SK-N-SH treated with all-trans-retinoic acid at 6 μM for 48 hours (cell line): Measurements from ENCODE around the gene MICAL1.
A peak's percentile ranks its signal among the peaks of the same experiment; 100 is the strongest.

ENCODE experiments used
- ATAC-seq: fragments of 200-7000 bp; cut with Tn5 transposase; 3 replicates; pipeline ENCODE4 v1.9.1; 2020; ENCODE audit warnings: mild to moderate bottlenecking, moderate library complexity
- ARNTL ChIP-seq: fragments of 450-650 bp; formaldehyde crosslinking; IDR thresholded peaks from 2 replicates; pipeline ENCODE4 v1.5.0; 2020; ENCODE audit warnings: low read depth, mild to moderate bottlenecking, moderate library complexity, borderline replicate concordance
- BACH2 ChIP-seq: fragments of 250-450 bp; sonication (Bioruptor Pico); IDR thresholded peaks from 2 replicates; pipeline ENCODE4 v1.9.0; 2021; ENCODE audit warnings: mild to moderate bottlenecking, borderline replicate concordance
- CSDC2 ChIP-seq: fragments of 250-450 bp; sonication (Bioruptor Pico); IDR thresholded peaks from 2 replicates; pipeline ENCODE4 v1.5.0; 2020; ENCODE audit warnings: mild to moderate bottlenecking, moderate library complexity
- CSRNP3 ChIP-seq: fragments of 250-450 bp; sonication (Bioruptor Pico); IDR thresholded peaks from 2 replicates; pipeline ENCODE4 v1.5.1; 2021; ENCODE audit warnings: mild to moderate bottlenecking, moderate library complexity
- ESRRG ChIP-seq: fragments of 250-450 bp; sonication (Bioruptor Pico); IDR thresholded peaks from 2 replicates; pipeline ENCODE4 v1.6.1; 2021; ENCODE audit warnings: mild to moderate bottlenecking
- GLIS3 ChIP-seq: fragments of 250-450 bp; sonication (Bioruptor Pico); IDR thresholded peaks from 2 replicates; pipeline ENCODE4 v1.5.0; 2020; ENCODE audit warnings: mild to moderate bottlenecking, moderate library complexity
- ISL1 ChIP-seq: fragments of 250-450 bp; sonication (Bioruptor Pico); IDR thresholded peaks from 2 replicates; pipeline ENCODE4 v2.1.2; 2022; ENCODE audit warnings: mild to moderate bottlenecking, moderate library complexity
- OSR1 ChIP-seq: fragments of 250-450 bp; sonication (Bioruptor Pico); IDR thresholded peaks from 2 replicates; pipeline ENCODE4 v1.8.0; 2022; ENCODE audit warnings: moderate library complexity, mild to moderate bottlenecking, inconsistent platforms
- RARB ChIP-seq: fragments of 250-450 bp; sonication (Bioruptor Pico); IDR thresholded peaks from 2 replicates; pipeline ENCODE4 v1.8.0; 2021; ENCODE audit warnings: mild to moderate bottlenecking, moderate library complexity
- SNAI2 ChIP-seq: fragments of 250-450 bp; sonication (Bioruptor Pico); IDR thresholded peaks from 2 replicates; pipeline ENCODE4 v1.5.0; 2020; ENCODE audit warnings: mild to moderate bottlenecking, moderate library complexity
- TOX ChIP-seq: fragments of 250-450 bp; sonication (Bioruptor Pico); IDR thresholded peaks from 2 replicates; pipeline ENCODE4 v1.8.0; 2021; ENCODE audit warnings: mild to moderate bottlenecking, moderate library complexity, borderline replicate concordance
- TSHZ2 ChIP-seq: fragments of 250-450 bp; sonication (Bioruptor Pico); IDR thresholded peaks from 2 replicates; pipeline ENCODE4 v1.5.0; 2020; ENCODE audit warnings: mild to moderate bottlenecking, moderate library complexity
- ZC3H10 ChIP-seq: fragments of 250-450 bp; sonication (Bioruptor Pico); IDR thresholded peaks from 2 replicates; pipeline ENCODE4 v1.5.1; 2021; ENCODE audit warnings: mild to moderate bottlenecking, moderate library complexity
- ZFP3 ChIP-seq: fragments of 250-450 bp; sonication (Bioruptor Pico); IDR thresholded peaks from 2 replicates; pipeline ENCODE4 v1.5.0; 2020; ENCODE audit warnings: mild to moderate bottlenecking, moderate library complexity
- ZFP30 ChIP-seq: fragments of 450-650 bp; formaldehyde crosslinking; IDR thresholded peaks from 2 replicates; pipeline ENCODE4 v1.5.0; 2022; ENCODE audit warnings: mild to moderate bottlenecking, moderate library complexity
- ZNF565 ChIP-seq: fragments of 450-650 bp; formaldehyde crosslinking; conservative IDR thresholded peaks from 2 replicates; pipeline ENCODE4 v1.5.0; 2020; ENCODE audit warnings: low read depth, mild to moderate bottlenecking, moderate library complexity
- ZNF70 ChIP-seq: fragments of 450-650 bp; formaldehyde crosslinking; IDR thresholded peaks from 2 replicates; pipeline ENCODE4 v1.5.0; 2020; ENCODE audit warnings: mild to moderate bottlenecking, moderate library complexity
- ZNF8 ChIP-seq: fragments of 450-650 bp; formaldehyde crosslinking; IDR thresholded peaks from 2 replicates; pipeline ENCODE4 v1.5.0; 2020; ENCODE audit warnings: mild to moderate bottlenecking, moderate library complexity
- TF ChIP-seq, protein P1 (sequence below): fragments of 250-450 bp; sonication (Bioruptor Pico); IDR thresholded peaks from 2 replicates; pipeline ENCODE4 v1.5.1; 2020; ENCODE audit warnings: low read depth, mild to moderate bottlenecking, moderate library complexity
- TF ChIP-seq, protein P2 (sequence below): fragments of 250-450 bp; sonication (Bioruptor Pico); IDR thresholded peaks from 2 replicates; pipeline ENCODE4 v1.8.0; 2021; ENCODE audit warnings: low read depth, mild to moderate bottlenecking, moderate library complexity, borderline replicate concordance

The MICAL1 gene

DNA sequence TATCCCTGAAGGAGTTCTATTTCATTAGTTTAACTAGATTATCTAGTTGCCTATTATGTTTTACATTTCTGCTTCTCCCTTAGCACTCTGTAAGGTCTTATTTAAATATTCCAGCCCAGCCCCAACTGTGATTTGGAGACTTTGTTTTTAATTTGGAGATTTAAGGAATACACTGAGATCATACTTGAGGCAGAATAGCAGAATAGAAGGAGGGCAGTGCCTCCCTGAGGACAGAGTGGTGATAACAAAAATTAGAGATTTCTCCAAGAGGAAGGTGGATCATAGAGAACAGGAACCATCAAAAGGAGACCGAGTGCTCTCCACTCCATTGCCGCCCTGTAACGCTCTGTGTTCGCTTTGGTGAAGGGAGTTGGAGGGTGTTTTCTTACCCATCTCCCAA, 58.6 kb downstream of the MICAL1 start:
- TF ChIP-seq, protein P1, sequence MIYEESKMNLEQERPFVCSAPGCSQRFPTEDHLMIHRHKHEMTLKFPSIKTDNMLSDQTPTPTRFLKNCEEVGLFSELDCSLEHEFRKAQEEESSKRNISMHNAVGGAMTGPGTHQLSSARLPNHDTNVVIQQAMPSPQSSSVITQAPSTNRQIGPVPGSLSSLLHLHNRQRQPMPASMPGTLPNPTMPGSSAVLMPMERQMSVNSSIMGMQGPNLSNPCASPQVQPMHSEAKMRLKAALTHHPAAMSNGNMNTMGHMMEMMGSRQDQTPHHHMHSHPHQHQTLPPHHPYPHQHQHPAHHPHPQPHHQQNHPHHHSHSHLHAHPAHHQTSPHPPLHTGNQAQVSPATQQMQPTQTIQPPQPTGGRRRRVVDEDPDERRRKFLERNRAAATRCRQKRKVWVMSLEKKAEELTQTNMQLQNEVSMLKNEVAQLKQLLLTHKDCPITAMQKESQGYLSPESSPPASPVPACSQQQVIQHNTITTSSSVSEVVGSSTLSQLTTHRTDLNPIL (CRISPR knock-in tag), result no peak
- TF ChIP-seq ZFP30 (CRISPR knock-in tag), result no peak
- TF ChIP-seq ZNF565 (CRISPR knock-in tag), result no peak
- TF ChIP-seq ISL1 (CRISPR knock-in tag), result no peak
- no peak for TF ChIP-seq ZC3H10 (CRISPR knock-in tag)
- no peak for TF ChIP-seq ZNF8 (CRISPR knock-in tag)
- no peak for TF ChIP-seq RARB (CRISPR knock-in tag)
- TF ChIP-seq OSR1 (CRISPR knock-in tag), result no peak
- no peak for TF ChIP-seq ESRRG (CRISPR knock-in tag)
- TF ChIP-seq ZFP3 (CRISPR knock-in tag), result no peak
- TF ChIP-seq TSHZ2 (CRISPR knock-in tag), result no peak
- TF ChIP-seq SNAI2 (CRISPR knock-in tag), result no peak
- TF ChIP-seq, protein P2, sequence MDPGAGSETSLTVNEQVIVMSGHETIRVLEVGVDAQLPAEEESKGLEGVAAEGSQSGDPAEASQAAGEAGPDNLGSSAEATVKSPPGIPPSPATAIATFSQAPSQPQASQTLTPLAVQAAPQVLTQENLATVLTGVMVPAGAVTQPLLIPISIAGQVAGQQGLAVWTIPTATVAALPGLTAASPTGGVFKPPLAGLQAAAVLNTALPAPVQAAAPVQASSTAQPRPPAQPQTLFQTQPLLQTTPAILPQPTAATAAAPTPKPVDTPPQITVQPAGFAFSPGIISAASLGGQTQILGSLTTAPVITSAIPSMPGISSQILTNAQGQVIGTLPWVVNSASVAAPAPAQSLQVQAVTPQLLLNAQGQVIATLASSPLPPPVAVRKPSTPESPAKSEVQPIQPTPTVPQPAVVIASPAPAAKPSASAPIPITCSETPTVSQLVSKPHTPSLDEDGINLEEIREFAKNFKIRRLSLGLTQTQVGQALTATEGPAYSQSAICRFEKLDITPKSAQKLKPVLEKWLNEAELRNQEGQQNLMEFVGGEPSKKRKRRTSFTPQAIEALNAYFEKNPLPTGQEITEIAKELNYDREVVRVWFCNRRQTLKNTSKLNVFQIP (CRISPR knock-in tag), result no peak
- TF ChIP-seq ZNF70 (CRISPR knock-in tag), result no peak
- no peak for TF ChIP-seq BACH2
- TF ChIP-seq TOX (CRISPR knock-in tag), result no peak
- TF ChIP-seq GLIS3 (CRISPR knock-in tag), result no peak
- TF ChIP-seq ARNTL (CRISPR knock-in tag), result no peak
- no peak for TF ChIP-seq CSDC2 (CRISPR knock-in tag)
- TF ChIP-seq, all 23 proteins: peak for 0
- ATAC-seq, result peak; percentile 75; the same call in 2 of the 3 replicates

GRCh38 chr6:109396046-109396718, 59.4 kb downstream of the MICAL1 start:
- TF ChIP-seq, protein P1 (CRISPR knock-in tag), result no peak
- TF ChIP-seq BACH2 (no peak), CSRNP3 (CRISPR knock-in tag) (no peak)
- TF ChIP-seq, protein P2 (CRISPR knock-in tag), result no peak
- ATAC-seq, result no peak
